ENCODE measurements around the gene KCNIP1. TPM values are rescaled to one million over a fixed set of nuclear protein-coding genes. Genes with fewer than 3 reads are reported as not detected.

The KCNIP1 gene
- total and polyA plus RNA-seq, 2 of the 8 experiments (the other 6 are each of a cell fraction or from before 2014, with no cell fraction given), result 0.52 to 0.83 TPM

GRCh38 chr5:170758481-170758880 lies 254.7 kb downstream of the KCNIP1 start (continued):
- no peak for TF ChIP-seq KDM5A (IDR thresholded peaks at IDR 0.05; ENCODE audit: low read length)
- TF ChIP-seq TBP (IDR thresholded peaks at IDR 0.05; ENCODE audit: low read depth, low read length), result no peak
- no peak for TF ChIP-seq BCL11A (IDR thresholded peaks at IDR 0.05; ENCODE audit: low read depth in 2 of 2, low read length in 2 of 2)

All from H1 (cell line).